ENCODE results near the gene USP16. TPM values are rescaled to one million over a fixed set of nuclear protein-coding genes. Genes with fewer than 3 reads are reported as not detected.
"Not testable (repeated sequence)": the region's sequence is repeated elsewhere in the genome, so short reads cannot be mapped to it uniquely, and the experiment has no call there.

USP16 gene
- polyA plus RNA-seq, 6 donors from 2014 or later, result 18.2 to 31.9 (median 23.0) TPM

DNA sequence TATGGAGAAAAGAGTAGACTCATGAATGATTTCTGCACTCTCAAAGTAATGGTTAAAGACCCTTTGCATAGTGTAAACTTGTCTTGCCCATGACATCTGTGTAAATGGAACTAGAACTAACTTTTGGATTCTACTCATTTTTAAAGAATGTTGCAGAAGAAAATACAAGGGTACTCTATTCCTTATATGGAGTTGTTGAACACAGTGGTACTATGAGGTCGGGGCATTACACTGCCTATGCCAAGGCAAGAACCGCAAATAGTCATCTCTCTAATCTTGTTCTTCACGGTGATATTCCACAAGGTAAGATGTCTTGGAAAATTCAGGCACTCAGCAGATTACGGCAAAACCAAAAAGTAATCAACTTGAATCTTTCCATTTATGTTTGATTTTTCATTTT, 29.2 kb downstream of the USP16 start:
- H3K27ac Mint-ChIP-seq, result peak overlapping the region in 1 of 6 donors; percentile 37
- no peaks in the 10 kb centered on the region for H3K4me1 Mint-ChIP-seq
- DNase-seq, result no peak
- H3K27me3 Mint-ChIP-seq, result no peaks in the 10 kb centered on the region
- peaks cover 0 to 8% of the 10 kb centered on the region in 2 donors for H3K36me3 Mint-ChIP-seq
- H3K9me3 Mint-ChIP-seq, result no peaks in the 10 kb centered on the region
- ATAC-seq (ENCODE audit: low read depth in 2 of 2), result no peak
- H3K4me3 Mint-ChIP-seq, result no peak overlapping the region

DNA sequence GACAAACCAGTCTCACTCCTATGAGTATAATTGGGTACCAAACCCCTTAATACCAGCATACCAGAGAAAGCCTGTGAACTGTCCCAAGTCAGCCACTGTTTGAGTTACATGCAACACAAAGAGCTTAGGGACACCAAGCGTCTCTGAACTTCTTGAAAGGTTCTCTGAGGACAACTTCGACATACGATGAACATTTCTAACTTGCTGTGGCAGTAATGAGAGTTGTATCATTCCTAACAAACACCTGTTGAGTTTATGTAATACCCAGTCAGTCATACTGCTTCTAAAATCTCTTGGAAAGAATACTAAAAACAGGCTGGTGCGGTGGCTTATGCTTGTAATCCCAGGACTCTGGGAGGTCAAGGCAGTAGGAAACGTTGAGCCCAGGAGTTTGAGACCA, 30.6 kb downstream of the USP16 start:
- H3K27ac Mint-ChIP-seq, result peak overlapping the region in 1 of 6 donors; percentile 47
- H3K4me1 Mint-ChIP-seq, result no peaks in the 10 kb centered on the region

DNA sequence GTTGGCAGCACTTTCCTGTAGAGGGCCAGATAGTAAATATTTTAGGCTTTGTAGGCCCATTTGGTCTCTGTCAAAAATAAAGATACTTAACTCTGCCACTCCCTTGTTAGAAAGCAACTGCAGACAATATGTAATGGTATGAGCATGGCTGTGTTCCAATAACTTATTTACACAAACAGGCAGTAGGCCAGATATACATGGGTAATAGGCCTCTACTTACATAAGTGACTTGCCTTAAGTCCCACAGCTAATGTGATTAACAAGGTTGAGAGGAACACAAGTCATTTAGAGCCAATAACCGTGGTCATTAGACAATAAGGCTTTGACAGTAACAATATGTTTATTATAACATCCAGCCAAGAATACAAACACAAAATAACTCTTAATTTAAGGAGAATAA, 31.5 kb downstream of the USP16 start:
- no peaks in the 10 kb centered on the region for H3K4me1 Mint-ChIP-seq
- no peak overlapping the region for H3K4me3 Mint-ChIP-seq
- DNase-seq, result no peak
- peak overlapping the region in 1 of 6 donors; percentile 34 for H3K27ac Mint-ChIP-seq
- no peaks in the 10 kb centered on the region for H3K9me3 Mint-ChIP-seq
- H3K36me3 Mint-ChIP-seq, result peaks cover 6 to 7% of the 10 kb centered on the region in 2 donors
- no peak for ATAC-seq (ENCODE audit: low read depth in 2 of 2)
- no peaks in the 10 kb centered on the region for H3K27me3 Mint-ChIP-seq

More for the DNA sequence above, 30.6 kb downstream of the USP16 start:
- ATAC-seq (ENCODE audit: low read depth in 2 of 2) (no peak), DNase-seq (no peak)
- H3K36me3 Mint-ChIP-seq, result peaks cover 4 to 6% of the 10 kb centered on the region in 2 donors
- H3K4me3 Mint-ChIP-seq, result no peak overlapping the region
- H3K27me3 Mint-ChIP-seq, result no peaks in the 10 kb centered on the region
- H3K9me3 Mint-ChIP-seq, result no peaks in the 10 kb centered on the region

DNA sequence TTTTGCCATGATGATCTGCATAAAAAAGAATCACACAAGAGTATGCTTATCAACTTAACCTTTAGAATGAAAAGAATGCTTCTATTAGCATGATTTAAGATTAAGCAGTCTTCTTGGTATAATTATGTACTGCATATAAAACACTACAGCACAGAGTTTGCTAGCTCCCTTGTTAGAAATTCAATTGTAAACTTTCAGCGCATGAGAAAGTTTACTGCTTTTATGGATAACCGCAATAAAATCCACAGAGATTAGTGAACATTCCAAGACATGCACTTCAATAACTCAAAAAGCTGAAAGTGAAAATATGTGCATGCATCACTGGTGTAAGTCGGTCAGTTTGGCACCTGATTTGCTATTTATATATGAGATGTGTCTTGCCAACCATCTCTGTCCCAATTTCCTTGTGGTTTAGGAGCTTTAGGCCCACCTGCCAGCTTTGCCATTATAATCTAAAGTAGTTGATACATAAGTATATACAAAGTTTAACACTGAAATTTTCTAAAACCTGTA, 32.1 kb downstream of the USP16 start:
- no peaks in the 10 kb centered on the region for H3K9me3 Mint-ChIP-seq
- peaks cover 12 to 13% of the 10 kb centered on the region in 2 donors for H3K36me3 Mint-ChIP-seq
- no peaks in the 10 kb centered on the region for H3K4me1 Mint-ChIP-seq
- ATAC-seq (ENCODE audit: low read depth in 2 of 2) (no peak), DNase-seq (no peak)
- H3K27ac Mint-ChIP-seq, result no peak overlapping the region
- H3K4me3 Mint-ChIP-seq, result no peak overlapping the region
- no peaks in the 10 kb centered on the region for H3K27me3 Mint-ChIP-seq

DNA sequence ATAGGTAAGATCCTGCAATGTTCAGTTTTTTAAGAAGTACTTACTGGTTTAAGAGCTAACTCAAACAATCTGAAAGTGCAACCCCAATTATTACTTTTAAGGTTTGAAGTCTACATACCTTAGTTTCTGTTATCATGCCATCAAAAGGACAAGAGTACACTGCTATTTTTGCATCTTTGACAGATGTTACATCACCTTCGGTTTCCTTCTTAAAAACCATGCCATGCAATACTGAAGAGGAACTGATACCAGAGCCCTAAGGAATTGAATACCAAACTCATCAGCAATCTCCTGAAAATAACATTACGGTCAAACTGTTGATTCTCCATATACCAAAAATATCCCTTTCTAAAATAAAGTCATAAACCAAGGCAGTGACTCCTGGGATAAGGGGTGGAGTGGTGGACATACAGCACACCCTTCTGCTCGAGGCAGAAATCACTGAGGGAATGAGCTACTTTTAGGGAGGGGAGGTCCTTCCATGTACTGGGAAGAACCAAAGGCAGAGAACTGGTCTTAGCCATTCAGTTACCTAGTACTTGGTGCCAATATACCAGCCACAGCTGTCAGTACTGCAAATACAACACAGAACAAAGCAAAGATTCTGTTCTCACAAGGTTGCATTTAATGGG, 40.5 kb downstream of the USP16 start:
- Mint-ChIP-seq H3K27me3 (no peaks in the 10 kb centered on the region), H3K4me1 (peaks cover 0 to 16% (median 5%) of the 10 kb centered on the region in 3 donors), H3K36me3 (peaks cover 18 to 39% of the 10 kb centered on the region in 2 donors), H3K4me3 (no peak overlapping the region), H3K27ac (peak overlapping the region in 1 of 6 donors; percentile 49), H3K9me3 (no peaks in the 10 kb centered on the region)
- DNase-seq (no peak), ATAC-seq (ENCODE audit: low read depth in 2 of 2) (peak; percentile 63 to 75)

DNA sequence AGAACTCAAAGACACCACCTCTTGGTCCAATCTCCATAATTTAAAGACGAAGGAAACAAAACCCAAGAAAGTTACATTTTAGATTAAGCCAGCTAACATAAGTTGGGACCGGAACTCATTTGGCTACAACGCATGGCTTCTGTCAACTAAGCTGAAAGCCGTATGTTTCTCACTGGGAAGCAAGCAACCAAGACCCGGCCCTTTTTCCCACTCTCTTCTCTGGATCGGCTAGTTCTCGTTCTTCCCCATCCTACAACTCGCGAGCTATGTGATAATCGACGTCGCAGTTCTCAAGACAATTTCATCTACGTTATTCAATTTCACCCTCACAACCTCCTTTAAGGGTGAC, 48.4 kb downstream of the USP16 start:
- Mint-ChIP-seq H3K4me1 (peaks cover 23 to 50% (median 41%) of the 10 kb centered on the region in 3 donors), H3K27ac (peak overlapping the region; percentile 96 to 99 (median 98)), H3K4me3 (peak overlapping the region; percentile 97 to 100 (median 100)), H3K9me3 (peaks cover 0 to 4% (median 0%) of the 10 kb centered on the region in 7 donors), H3K27me3 (no peaks in the 10 kb centered on the region), H3K36me3 (peaks cover 0 to 5% of the 10 kb centered on the region in 2 donors)
- ATAC-seq (ENCODE audit: low read depth in 2 of 2) (no peak), DNase-seq (no peak)

DNA sequence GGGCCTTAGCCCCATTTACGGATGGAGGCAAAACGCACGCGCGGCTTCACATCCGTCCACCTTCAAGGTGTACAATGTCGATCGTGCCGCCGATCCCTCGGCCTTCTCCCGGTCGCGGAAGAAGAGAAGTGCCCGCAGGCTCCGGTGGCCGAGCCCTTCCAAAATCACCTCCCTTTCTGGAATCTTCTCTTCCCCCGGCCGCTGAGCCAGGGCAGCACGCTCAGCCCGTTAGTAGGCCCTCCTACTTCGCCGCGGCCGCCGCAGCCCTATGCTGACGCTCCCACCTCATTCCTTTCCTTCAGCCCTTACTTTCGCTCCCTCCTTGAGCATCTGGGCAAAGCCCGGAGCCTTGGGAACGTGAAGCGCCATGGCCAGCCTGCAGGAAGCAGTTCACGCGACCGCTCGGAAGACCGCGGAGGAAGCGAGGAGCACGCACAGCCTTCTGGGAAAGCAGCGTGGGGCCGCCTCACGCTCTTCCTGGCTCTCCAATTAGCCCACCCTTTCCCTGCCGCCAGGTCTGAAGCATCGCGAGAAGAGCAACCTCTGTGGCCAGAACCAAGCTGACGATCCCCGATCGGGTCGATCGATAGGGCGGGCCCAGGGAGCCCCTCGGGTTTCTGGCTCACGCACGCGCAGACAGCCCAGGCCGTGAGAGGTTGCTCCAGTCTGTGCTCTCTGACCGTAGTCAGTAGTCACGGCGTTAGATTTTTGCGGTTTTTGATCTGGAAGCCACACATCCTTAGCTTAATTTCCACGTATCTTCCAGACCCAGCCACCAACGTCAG, 48.9 kb downstream of the USP16 start, which contains the start of gene CCT8:
Gene CCT8 (minus strand): TSS at position 427 of the 785 bp plus-strand sequence. CDS start 58 bp downstream, at position 369.
- H3K4me1 Mint-ChIP-seq, result peaks cover 26 to 54% (median 41%) of the 10 kb centered on the region in 3 donors
- DNase-seq, result peak; percentile 98
- H3K36me3 Mint-ChIP-seq, result peaks cover 0 to 5% of the 10 kb centered on the region in 2 donors

DNA sequence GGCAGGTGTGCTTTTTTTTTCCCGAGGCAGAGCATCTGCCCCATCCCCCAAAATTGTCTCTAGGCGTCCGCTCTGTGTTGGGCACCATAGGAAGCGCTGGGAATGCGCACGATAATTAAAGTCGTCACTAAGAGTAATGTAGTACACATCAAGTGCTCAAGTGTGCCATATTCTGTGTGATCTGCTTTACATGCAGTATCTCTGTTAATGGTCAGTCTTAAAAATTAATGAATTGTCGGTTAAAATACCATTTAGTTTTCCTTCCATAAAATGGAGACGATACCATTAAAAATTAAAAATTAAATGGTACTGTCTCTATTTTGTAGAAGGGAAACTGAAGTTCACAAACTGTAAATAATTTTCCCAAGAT, 49.5 kb downstream of the USP16 start:
- Mint-ChIP-seq H3K9me3 (peaks cover 0 to 4% (median 0%) of the 10 kb centered on the region in 7 donors), H3K27ac (peak overlapping the region; percentile 96 to 99 (median 98)), H3K4me3 (peak overlapping the region; percentile 97 to 100 (median 100)), H3K27me3 (no peaks in the 10 kb centered on the region), H3K4me1 (peaks cover 31 to 59% (median 46%) of the 10 kb centered on the region in 3 donors), H3K36me3 (peaks cover 0 to 5% of the 10 kb centered on the region in 2 donors)
- ATAC-seq (ENCODE audit: low read depth in 2 of 2), result peak; percentile 22
- DNase-seq, result no peak

More for the DNA sequence above, 48.9 kb downstream of the USP16 start, which contains the start of gene CCT8:
- peak within 1 kb of the TSS; percentile 96 to 99 (median 98) for H3K27ac Mint-ChIP-seq
- no peaks in the 10 kb centered on the region for H3K27me3 Mint-ChIP-seq
- H3K9me3 Mint-ChIP-seq, result peaks cover 0 to 4% (median 0%) of the 10 kb centered on the region in 7 donors
- peak within 1 kb of the TSS; percentile 97 to 100 (median 100) for H3K4me3 Mint-ChIP-seq
- peak; percentile 88 to 89 for ATAC-seq (ENCODE audit: low read depth in 2 of 2)

DNA sequence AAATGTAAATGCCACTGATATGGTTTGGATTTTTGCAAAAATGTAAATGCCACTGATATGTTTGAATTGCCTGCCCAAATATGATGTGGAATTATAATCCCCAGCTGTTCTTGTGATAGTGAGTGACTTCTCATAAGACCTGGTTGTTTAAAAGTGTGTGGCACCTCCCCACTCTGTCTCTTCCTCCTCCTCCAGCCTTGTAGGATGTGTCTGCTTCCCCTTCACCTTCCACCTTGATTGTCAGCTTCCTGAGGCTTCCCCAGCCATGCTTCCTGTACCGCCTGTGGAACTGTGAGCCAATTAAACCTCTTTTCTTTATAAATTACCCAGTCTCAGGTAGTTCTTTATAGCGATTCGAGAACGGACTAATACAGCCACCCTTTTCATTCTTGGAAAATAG, 50.3 kb downstream of the USP16 start:
- peaks cover 38 to 64% (median 53%) of the 10 kb centered on the region in 3 donors for H3K4me1 Mint-ChIP-seq
- H3K4me3 Mint-ChIP-seq, result peak overlapping the region in 7 of 8 donors; percentile 44 to 99 (median 62)
- peaks cover 0 to 5% of the 10 kb centered on the region in 2 donors for H3K36me3 Mint-ChIP-seq
- peaks cover 0 to 4% (median 0%) of the 10 kb centered on the region in 7 donors for H3K9me3 Mint-ChIP-seq
- no peaks in the 10 kb centered on the region for H3K27me3 Mint-ChIP-seq
- DNase-seq (no peak), ATAC-seq (ENCODE audit: low read depth in 2 of 2) (no peak)
- peak overlapping the region in 1 of 6 donors; percentile 92 for H3K27ac Mint-ChIP-seq

DNA sequence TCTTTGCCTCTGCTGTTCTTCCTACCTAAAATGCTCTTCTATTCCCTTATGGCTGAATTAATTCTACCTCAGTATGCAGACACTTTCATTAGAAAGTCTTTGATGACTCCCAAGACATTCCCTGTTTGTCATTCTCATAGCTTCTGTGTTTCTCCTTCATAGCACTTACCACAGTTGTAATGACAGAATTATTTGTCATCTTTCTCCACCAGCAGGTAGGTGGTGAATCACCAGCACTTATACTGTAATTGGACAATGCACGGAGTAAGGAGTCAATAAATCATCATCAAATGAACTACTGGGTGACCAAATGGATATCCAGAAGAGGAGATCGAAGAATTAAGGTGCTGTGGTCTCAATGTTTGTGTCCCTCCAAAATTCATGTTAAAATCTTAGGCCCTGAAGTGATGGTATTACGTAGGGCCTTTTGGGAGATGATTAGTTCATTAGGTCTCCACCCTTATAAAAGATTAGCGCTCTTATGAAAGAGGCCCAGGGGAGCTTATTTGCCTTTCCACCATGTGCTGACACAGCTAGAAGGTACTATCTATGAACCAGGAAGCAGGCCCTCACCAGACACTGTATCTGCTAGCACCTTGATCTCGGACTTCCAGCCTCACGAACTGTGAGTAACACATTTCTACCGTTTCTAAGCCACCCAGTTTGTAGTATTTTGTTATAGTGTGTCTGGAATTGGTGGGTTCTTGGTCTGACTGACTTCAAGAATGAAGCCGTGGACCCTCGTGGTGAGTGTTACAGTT, 51.4 kb downstream of the USP16 start:
- Mint-ChIP-seq H3K9me3 (peaks cover 0 to 4% (median 0%) of the 10 kb centered on the region in 7 donors), H3K36me3 (peaks cover 0 to 5% of the 10 kb centered on the region in 2 donors), H3K27ac (peak overlapping the region in 2 of 6 donors; percentile 14 to 87), H3K4me1 (peaks cover 46 to 71% (median 62%) of the 10 kb centered on the region in 3 donors), H3K27me3 (no peaks in the 10 kb centered on the region), H3K4me3 (peak overlapping the region; percentile 86 to 99 (median 91))
- no peak for DNase-seq
- ATAC-seq (ENCODE audit: low read depth in 2 of 2), result no peak

DNA sequence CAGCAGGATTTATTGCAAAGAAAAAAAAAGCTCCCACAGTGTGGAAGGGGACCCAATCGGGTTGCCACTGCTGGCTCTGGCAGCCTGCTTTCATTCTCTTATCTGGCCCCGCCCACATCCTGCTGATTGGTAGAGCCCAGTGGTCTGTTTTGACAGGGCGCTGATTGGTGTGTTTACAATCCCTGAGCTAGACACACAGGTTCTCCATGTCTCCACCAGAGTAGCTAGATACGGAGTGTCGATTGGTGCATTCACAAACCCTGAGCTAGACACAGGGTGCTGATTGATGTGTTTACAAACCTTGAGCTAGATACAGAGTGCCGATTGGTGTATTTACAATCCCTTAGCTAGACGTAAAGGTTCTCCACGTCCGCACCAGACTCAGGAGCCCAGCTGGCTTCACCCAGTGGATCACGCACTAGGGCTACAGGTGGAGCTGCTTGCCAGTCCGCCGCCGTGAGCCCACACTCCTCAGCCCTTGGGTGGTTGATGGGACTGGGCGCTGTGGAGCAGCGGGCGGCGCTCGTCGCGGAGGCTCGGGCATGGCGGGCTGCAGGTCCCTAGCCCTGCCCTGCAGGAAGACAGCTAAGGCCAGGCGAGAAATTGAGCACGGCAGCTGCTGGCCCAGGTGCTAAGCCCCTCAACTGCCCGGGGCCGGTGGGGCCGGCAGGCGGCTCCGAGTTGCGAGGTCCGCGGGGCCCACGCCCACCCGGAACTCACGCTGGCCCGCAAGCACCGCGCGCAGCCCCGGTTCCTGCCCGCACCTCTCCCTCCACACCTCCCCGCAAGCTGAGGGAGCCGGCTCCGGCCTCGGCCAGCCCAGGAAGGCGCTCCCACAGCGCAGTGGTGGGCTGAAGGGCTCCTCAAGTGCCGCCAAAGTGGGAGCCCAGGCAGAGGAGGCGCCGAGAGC, 52.5 kb downstream of the USP16 start:
- H3K27me3 Mint-ChIP-seq, H3K9me3 Mint-ChIP-seq, H3K36me3 Mint-ChIP-seq: not testable (repeated sequence)
- Mint-ChIP-seq H3K4me3 (peak overlapping the region; percentile 89 to 99 (median 91)), H3K27ac (peak overlapping the region; percentile 81 to 91 (median 88)), H3K4me1 (peaks cover 41 to 64% (median 55%) of the 10 kb centered on the region in 3 donors)
- DNase-seq (peak; percentile 69), ATAC-seq (ENCODE audit: low read depth in 2 of 2) (peak; percentile 8 to 14)

DNA sequence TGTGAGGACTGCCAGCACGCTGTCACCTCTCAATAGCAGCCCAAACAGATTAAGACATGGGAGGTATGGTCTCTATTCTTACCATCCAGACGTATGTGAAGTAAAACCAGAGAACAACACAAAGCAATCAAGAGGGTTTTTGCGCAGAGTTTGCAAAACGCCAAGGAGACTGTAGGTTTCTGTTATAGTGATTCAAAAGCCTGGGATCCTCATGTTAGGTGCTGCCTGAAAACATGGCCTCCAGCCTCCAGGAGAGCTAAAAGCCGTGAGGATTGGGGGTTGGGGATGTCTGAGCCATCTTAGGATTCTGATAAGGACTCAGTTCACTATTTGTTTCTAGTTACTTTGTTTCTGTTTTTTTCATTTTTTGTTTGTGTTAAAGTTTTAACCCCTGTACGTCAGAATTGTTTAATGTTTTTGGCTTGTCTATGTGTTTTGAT, 53.2 kb downstream of the USP16 start:
- DNase-seq, result no peak
- Mint-ChIP-seq H3K27ac (peak overlapping the region in 5 of 6 donors; percentile 54 to 91 (median 88)), H3K9me3 (peaks cover 0 to 4% (median 0%) of the 10 kb centered on the region in 7 donors), H3K4me1 (peaks cover 34 to 57% (median 48%) of the 10 kb centered on the region in 3 donors), H3K27me3 (no peaks in the 10 kb centered on the region), H3K4me3 (peak overlapping the region; percentile 88 to 99 (median 91)), H3K36me3 (peaks cover 0 to 5% of the 10 kb centered on the region in 2 donors)
- ATAC-seq (ENCODE audit: low read depth in 2 of 2), result no peak
